Effector memory CD4-positive, alpha-beta T cell (primary cell): Measurements from ENCODE around the gene EGFR.
A peak's percentile ranks its signal among the peaks of the same experiment; 100 is the strongest.

Source experiments
- DNase-seq, 3 donors: peaks; one replicate each; pipeline ENCODE4 v3.0.0-alpha.2; 2020
- H3K27ac ChIP-seq: 2 replicates; pipeline ENCODE4 v1.7.0; 2013; ENCODE audit warnings: mild to moderate bottlenecking, low read length, moderate library complexity; ENCODE audit not compliant: insufficient read depth, poor library complexity, severe bottlenecking
- H3K27me3 ChIP-seq: replicated peaks from 2 replicates; pipeline ENCODE4 v1.7.0; 2013; ENCODE audit warnings: mild to moderate bottlenecking, low read length; ENCODE audit not compliant: insufficient read depth, control insufficient read depth, poor library complexity, severe bottlenecking
- H3K36me3 ChIP-seq: 2 replicates; pipeline ENCODE4 v1.7.0; 2013; ENCODE audit warnings: mild to moderate bottlenecking, low read length, moderate library complexity; ENCODE audit not compliant: control insufficient read depth, insufficient read depth
- H3K4me1 ChIP-seq: 2 replicates; pipeline ENCODE4 v1.7.0; 2013; ENCODE audit warnings: low read length, mild to moderate bottlenecking; ENCODE audit not compliant: control insufficient read depth, insufficient read depth, poor library complexity, severe bottlenecking
- H3K4me3 ChIP-seq: 2 replicates; pipeline ENCODE4 v1.7.0; 2013; ENCODE audit warnings: low read length, low read depth, mild to moderate bottlenecking; ENCODE audit not compliant: insufficient read depth, poor library complexity, severe bottlenecking
- H3K9me3 ChIP-seq: 2 replicates; pipeline ENCODE4 v1.7.0; 2013; ENCODE audit warnings: mild to moderate bottlenecking, low read length, moderate library complexity; ENCODE audit not compliant: control insufficient read depth

EGFR gene

GRCh38 chr7:55249332-55249731, 230.5 kb downstream of the EGFR start:
- Histone ChIP-seq H3K4me1 (peaks cover 3% of the 10 kb centered on the region), H3K9me3 (no peaks in the 10 kb centered on the region), H3K4me3 (no peak overlapping the region), H3K27ac (no peak overlapping the region), H3K36me3 (no peaks in the 10 kb centered on the region), H3K27me3 (peaks cover 5% of the 10 kb centered on the region)
- DNase-seq: no peak

- DNase-seq: no peak
- no peak overlapping the region for H3K4me3 ChIP-seq
Observed at GRCh38 chr7:55250313-55250712, 231.5 kb downstream of the EGFR start.

GRCh38 chr7:55251313-55251712, 232.5 kb downstream of the EGFR start:
- H3K27me3 ChIP-seq: peaks cover 9% of the 10 kb centered on the region
- H3K4me3 ChIP-seq: no peak overlapping the region
- H3K4me1 ChIP-seq: peaks cover 15% of the 10 kb centered on the region
- DNase-seq: no peak
- H3K27ac ChIP-seq: no peak overlapping the region
- H3K36me3 ChIP-seq: no peaks in the 10 kb centered on the region
- no peaks in the 10 kb centered on the region for H3K9me3 ChIP-seq

More at GRCh38 chr7:55250313-55250712, 231.5 kb downstream of the EGFR start:
- H3K4me1 ChIP-seq: peaks cover 11% of the 10 kb centered on the region
- H3K9me3 ChIP-seq: no peaks in the 10 kb centered on the region
- peaks cover 9% of the 10 kb centered on the region for H3K27me3 ChIP-seq
- H3K36me3 ChIP-seq: no peaks in the 10 kb centered on the region
- no peak overlapping the region for H3K27ac ChIP-seq

- no peaks in the 10 kb centered on the region for H3K9me3 ChIP-seq
- DNase-seq: no peak
- no peaks in the 10 kb centered on the region for H3K36me3 ChIP-seq
- H3K4me3 ChIP-seq: no peak overlapping the region
- peaks cover 15% of the 10 kb centered on the region for H3K4me1 ChIP-seq
- no peak overlapping the region for H3K27ac ChIP-seq
- peaks cover 9% of the 10 kb centered on the region for H3K27me3 ChIP-seq
Observed at GRCh38 chr7:55251911-55252310, 233.1 kb downstream of the EGFR start.

GRCh38 chr7:55252386-55252785, 233.6 kb downstream of the EGFR start:
- Histone ChIP-seq H3K27me3 (peaks cover 9% of the 10 kb centered on the region), H3K4me1 (peaks cover 15% of the 10 kb centered on the region)
- DNase-seq: no peak

GRCh38 chr7:55253188-55253587, 234.4 kb downstream of the EGFR start:
- no peak for DNase-seq
- Histone ChIP-seq H3K27me3 (peaks cover 9% of the 10 kb centered on the region), H3K4me3 (no peak overlapping the region), H3K9me3 (no peaks in the 10 kb centered on the region), H3K36me3 (no peaks in the 10 kb centered on the region), H3K27ac (no peak overlapping the region), H3K4me1 (peaks cover 15% of the 10 kb centered on the region)

More at GRCh38 chr7:55252386-55252785, 233.6 kb downstream of the EGFR start:
- Histone ChIP-seq H3K36me3 (no peaks in the 10 kb centered on the region), H3K27ac (no peak overlapping the region), H3K4me3 (no peak overlapping the region), H3K9me3 (no peaks in the 10 kb centered on the region)

GRCh38 chr7:55254242-55254595, 235.4 kb downstream of the EGFR start:
- no peaks in the 10 kb centered on the region for H3K36me3 ChIP-seq
- DNase-seq: no peak
- H3K27me3 ChIP-seq: peaks cover 9% of the 10 kb centered on the region
- H3K4me3 ChIP-seq: peak overlapping the region; percentile 67
- H3K27ac ChIP-seq: no peak overlapping the region
- no peaks in the 10 kb centered on the region for H3K9me3 ChIP-seq
- peaks cover 15% of the 10 kb centered on the region for H3K4me1 ChIP-seq

- Histone ChIP-seq H3K27ac (no peak overlapping the region), H3K9me3 (no peaks in the 10 kb centered on the region), H3K4me3 (peak overlapping the region; percentile 67), H3K36me3 (no peaks in the 10 kb centered on the region), H3K27me3 (peaks cover 8% of the 10 kb centered on the region), H3K4me1 (peaks cover 15% of the 10 kb centered on the region)
- DNase-seq: peak; percentile 9 to 33 (median 24)
Observed at GRCh38 chr7:55254596-55255495, 236.0 kb downstream of the EGFR start.

- Histone ChIP-seq H3K27me3 (peaks cover 7% of the 10 kb centered on the region), H3K4me3 (peak overlapping the region; percentile 67)
Observed at GRCh38 chr7:55255496-55256445, 237.0 kb downstream of the EGFR start.

More at GRCh38 chr7:55255496-55256445, 237.0 kb downstream of the EGFR start:
- DNase-seq: peak; percentile 16 to 45 (median 39)
- H3K4me1 ChIP-seq: peaks cover 15% of the 10 kb centered on the region
- H3K9me3 ChIP-seq: no peaks in the 10 kb centered on the region
- no peak overlapping the region for H3K27ac ChIP-seq
- no peaks in the 10 kb centered on the region for H3K36me3 ChIP-seq
